Fibroblast of lung (primary cell): Measurements from ENCODE around the gene CATSPERZ. TPM values are rescaled to one million over a fixed set of nuclear protein-coding genes. Genes with fewer than 3 reads are reported as not detected.

Source experiments
- DNase-seq, 2 donors: peaks; one replicate each; pipeline versions ENCODE4 v3.0.0 to v3.0.0-alpha.2; 2010; ENCODE audit warnings: low read depth in 2 of 2
- H2AFZ ChIP-seq: 2 replicates; pipeline ENCODE4 v1.5.1; 2012; ENCODE audit warnings: low read length, control low read depth, inconsistent platforms
- H3K27ac ChIP-seq: 2 replicates; pipeline ENCODE4 v1.5.1; 2011; ENCODE audit warnings: low read length, control low read depth; ENCODE audit not compliant: insufficient read depth
- H3K27me3 ChIP-seq: 2 replicates; pipeline ENCODE4 v1.5.1; 2011; ENCODE audit warnings: mild to moderate bottlenecking, low read length; ENCODE audit not compliant: control insufficient read depth, insufficient read depth
- H3K36me3 ChIP-seq: 2 replicates; pipeline ENCODE4 v1.5.1; 2011; ENCODE audit warnings: low read length; ENCODE audit not compliant: control insufficient read depth, insufficient read depth
- H3K4me1 ChIP-seq: 2 replicates; pipeline ENCODE4 v1.5.1; 2011; ENCODE audit warnings: low read length; ENCODE audit not compliant: control insufficient read depth, insufficient read depth; ENCODE audit errors: extremely low read depth
- H3K4me2 ChIP-seq: 2 replicates; pipeline ENCODE4 v1.5.1; 2011; ENCODE audit warnings: low read length, control low read depth; ENCODE audit not compliant: insufficient read depth; ENCODE audit errors: extremely low read depth
- H3K4me3 ChIP-seq, 4 experiments: fragments of 200-600 bp in 1 of 4; sonication (generic) in 1 of 4; replicated peaks in 1 of 4; 2 replicates each; pipeline ENCODE4 v1.5.1; 2011 to 2016; ENCODE audit warnings: low read length in 4 of 4, low read depth in 3 of 4, mild to moderate bottlenecking in 3 of 4, control low read depth in 2 of 4, inconsistent platforms in 1 of 4, mixed read lengths in 1 of 4; ENCODE audit not compliant: insufficient read depth in 1 of 4; ENCODE audit errors: control extremely low read depth in 1 of 4
- H3K79me2 ChIP-seq: 2 replicates; pipeline ENCODE4 v1.5.1; 2012; ENCODE audit warnings: mild to moderate bottlenecking, low read length, inconsistent platforms; ENCODE audit not compliant: control insufficient read depth, insufficient read depth
- H3K9ac ChIP-seq: 2 replicates; pipeline ENCODE4 v1.5.1; 2011; ENCODE audit warnings: mild to moderate bottlenecking, low read length, control low read depth; ENCODE audit not compliant: insufficient read depth
- H3K9me3 ChIP-seq: 2 replicates; pipeline ENCODE4 v1.5.1; 2012; ENCODE audit warnings: low read depth, low read length; ENCODE audit not compliant: control insufficient read depth, insufficient read depth
- H4K20me1 ChIP-seq: 2 replicates; pipeline ENCODE4 v1.5.1; 2011; ENCODE audit warnings: low read length; ENCODE audit not compliant: control insufficient read depth, insufficient read depth; ENCODE audit errors: extremely low read depth
- EZH2 ChIP-seq: IDR thresholded peaks from 2 replicates; pipeline ENCODE4 v1.5.1; 2012; ENCODE audit warnings: low read length, control low read depth, mild to moderate bottlenecking; ENCODE audit errors: missing control alignments
- polyA plus RNA-seq, 2 donors: library from polyadenylated mRNA; depleted of rRNA in 1 of 2; stranded (reverse) in 1 of 2; unstranded in 1 of 2; fragments of >200 nt; gene quantifications; 2 replicates each; pipeline ENCODE4 v1.2.1, GENCODE V29; 2011 to 2012; ENCODE audit warnings: missing spikeins in 1 of 2
- total RNA-seq: library from RNA; depleted of rRNA; stranded (reverse); fragments of >200 nt; gene quantifications from 2 replicates; pipeline ENCODE4 v1.2.1, GENCODE V29; 2014
- TF ChIP-seq, protein P1 (sequence below), 2 donors: IDR thresholded peaks in 1 of 2; conservative IDR thresholded peaks in 1 of 2; 1 replicate in 1 of 2; 2 replicates in 1 of 2; pipeline ENCODE4 v1.5.1; 2011 to 2012; ENCODE audit warnings: low read length in 2 of 2, control low read depth in 1 of 2, inconsistent platforms in 1 of 2, low read depth in 1 of 2, mild to moderate bottlenecking in 1 of 2

The CATSPERZ gene
- total and polyA plus RNA-seq, 2 donors (not counting 1 experiment from before 2014, with no cell fraction given): 0.33 TPM; not detected in 1

- peaks cover 22% of the 10 kb centered on the region for H3K36me3 ChIP-seq
- peak overlapping the region; percentile 96 for H3K4me2 ChIP-seq
- H3K4me1 ChIP-seq: peaks cover 24% of the 10 kb centered on the region
- DNase-seq: peak; percentile 68 to 73
- TF ChIP-seq EZH2: no peak
- TF ChIP-seq, protein P1, sequence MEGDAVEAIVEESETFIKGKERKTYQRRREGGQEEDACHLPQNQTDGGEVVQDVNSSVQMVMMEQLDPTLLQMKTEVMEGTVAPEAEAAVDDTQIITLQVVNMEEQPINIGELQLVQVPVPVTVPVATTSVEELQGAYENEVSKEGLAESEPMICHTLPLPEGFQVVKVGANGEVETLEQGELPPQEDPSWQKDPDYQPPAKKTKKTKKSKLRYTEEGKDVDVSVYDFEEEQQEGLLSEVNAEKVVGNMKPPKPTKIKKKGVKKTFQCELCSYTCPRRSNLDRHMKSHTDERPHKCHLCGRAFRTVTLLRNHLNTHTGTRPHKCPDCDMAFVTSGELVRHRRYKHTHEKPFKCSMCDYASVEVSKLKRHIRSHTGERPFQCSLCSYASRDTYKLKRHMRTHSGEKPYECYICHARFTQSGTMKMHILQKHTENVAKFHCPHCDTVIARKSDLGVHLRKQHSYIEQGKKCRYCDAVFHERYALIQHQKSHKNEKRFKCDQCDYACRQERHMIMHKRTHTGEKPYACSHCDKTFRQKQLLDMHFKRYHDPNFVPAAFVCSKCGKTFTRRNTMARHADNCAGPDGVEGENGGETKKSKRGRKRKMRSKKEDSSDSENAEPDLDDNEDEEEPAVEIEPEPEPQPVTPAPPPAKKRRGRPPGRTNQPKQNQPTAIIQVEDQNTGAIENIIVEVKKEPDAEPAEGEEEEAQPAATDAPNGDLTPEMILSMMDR (conservative IDR thresholded peaks at IDR 0.05 in 1 of 2, IDR thresholded peaks at IDR 0.05 in 1 of 2; ENCODE audit: low read depth in 1 of 2, low read length in 2 of 2): no peak
- peak overlapping the region; percentile 91 for H3K27ac ChIP-seq
- H3K9ac ChIP-seq: peak overlapping the region; percentile 39
- H3K4me3 ChIP-seq: peak overlapping the region in 3 of 4 experiments; percentile 22 to 76 (median 68)
- H3K27me3 ChIP-seq: no peaks in the 10 kb centered on the region
- H3K9me3 ChIP-seq: no peaks in the 10 kb centered on the region
- H2AFZ ChIP-seq: no peak overlapping the region
- H4K20me1 ChIP-seq: no peaks in the 10 kb centered on the region
- H3K79me2 ChIP-seq: peaks cover 2% of the 10 kb centered on the region
Observed at GRCh38 chr11:64268025-64268892, 31.9 kb upstream of the CATSPERZ start.

GRCh38 chr11:64268893-64269539, 31.1 kb upstream of the CATSPERZ start:
- H3K4me2 ChIP-seq: peak overlapping the region; percentile 96
- no peak overlapping the region for H2AFZ ChIP-seq
- H3K4me3 ChIP-seq: peak overlapping the region; percentile 57 to 76 (median 64)
- peak; percentile 51 to 61 for DNase-seq
- peaks cover 18% of the 10 kb centered on the region for H3K36me3 ChIP-seq
- no peaks in the 10 kb centered on the region for H3K9me3 ChIP-seq
- H3K9ac ChIP-seq: peak overlapping the region; percentile 75
- no peaks in the 10 kb centered on the region for H4K20me1 ChIP-seq
- peaks cover 2% of the 10 kb centered on the region for H3K79me2 ChIP-seq
- no peaks in the 10 kb centered on the region for H3K27me3 ChIP-seq
- H3K27ac ChIP-seq: peak overlapping the region; percentile 91
- peaks cover 24% of the 10 kb centered on the region for H3K4me1 ChIP-seq
- TF ChIP-seq, protein P1 (conservative IDR thresholded peaks at IDR 0.05 in 1 of 2, IDR thresholded peaks at IDR 0.05 in 1 of 2; ENCODE audit: low read depth in 1 of 2, low read length in 2 of 2): no peak
- TF ChIP-seq EZH2: no peak

DNA sequence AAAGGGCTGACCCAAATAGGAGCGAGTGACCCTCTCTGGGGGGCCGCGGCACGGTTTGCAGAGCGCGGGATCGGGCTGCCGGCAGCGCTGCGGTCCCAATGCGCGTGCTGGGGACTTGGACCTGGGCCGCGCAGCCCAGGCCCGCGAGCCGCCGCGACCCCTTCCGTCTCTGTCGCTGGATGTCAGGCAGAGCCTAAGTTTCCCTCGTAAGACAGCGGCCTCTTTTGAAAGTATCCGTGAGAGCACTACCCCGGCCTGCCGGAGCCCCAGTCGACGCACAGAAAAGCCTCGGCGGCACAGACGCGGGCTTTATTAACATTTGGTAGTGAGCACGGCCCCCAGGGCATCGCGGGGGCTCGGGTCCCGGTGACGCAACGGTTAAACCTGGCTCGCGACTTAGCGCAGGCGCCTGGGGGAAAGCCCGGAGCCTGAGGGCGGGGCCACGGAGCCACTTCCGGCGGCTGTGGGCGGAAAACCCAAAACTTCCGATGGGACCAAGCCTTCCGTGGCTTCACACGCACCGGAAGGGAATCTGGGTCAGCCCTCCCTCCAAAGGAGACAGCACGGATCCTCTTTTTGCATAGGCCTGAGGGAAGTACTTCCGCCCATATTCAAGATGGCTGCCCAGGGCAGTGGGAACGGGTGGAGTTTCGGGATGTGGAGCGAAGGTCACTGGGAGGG, 30.5 kb upstream of the CATSPERZ start:
- Histone ChIP-seq H3K9ac (peak overlapping the region; percentile 75), H2AFZ (no peak overlapping the region)

More for the DNA sequence above, 30.5 kb upstream of the CATSPERZ start:
- Histone ChIP-seq H3K4me3 (peak overlapping the region; percentile 57 to 82 (median 75)), H3K9me3 (no peaks in the 10 kb centered on the region), H4K20me1 (no peaks in the 10 kb centered on the region), H3K27ac (peak overlapping the region; percentile 92), H3K36me3 (peaks cover 14% of the 10 kb centered on the region), H3K79me2 (peaks cover 2% of the 10 kb centered on the region), H3K27me3 (no peaks in the 10 kb centered on the region), H3K4me2 (peak overlapping the region; percentile 96), H3K4me1 (peaks cover 24% of the 10 kb centered on the region)
- peak; percentile 100 for DNase-seq
- TF ChIP-seq EZH2: no peak
- TF ChIP-seq, protein P1 (conservative IDR thresholded peaks at IDR 0.05 in 1 of 2, IDR thresholded peaks at IDR 0.05 in 1 of 2; ENCODE audit: low read depth in 1 of 2, low read length in 2 of 2): no peak
